OCI-LY1 (cell line): ENCODE results near the gene ACOX1.

Experiments used
- CTCF ChIP-seq: fragments of 200-600 bp; sonication (generic), shearing (Covaris generic); IDR thresholded peaks from 2 replicates; pipeline ENCODE4 v1.5.1; 2017; ENCODE audit warnings: mild to moderate bottlenecking, antibody characterized with exemption, low read length, moderate library complexity, mixed read lengths
- EZH2 ChIP-seq: fragments of 200-600 bp; sonication (generic), shearing (Covaris generic); IDR thresholded peaks from 2 replicates; pipeline ENCODE4 v1.8.0; 2017; ENCODE audit warnings: borderline replicate concordance, mixed run types, mild to moderate bottlenecking, antibody characterized with exemption, low read length, moderate library complexity, mixed read lengths

- no peak for TF ChIP-seq CTCF
- no peak for TF ChIP-seq EZH2
Measured at GRCh38 chr17:75970011-75970523, 8.9 kb downstream of the ACOX1 start.
